ENCODE data around the gene JCAD.

The JCAD gene

GRCh38 chr10:30028006-30028737, 31.2 kb downstream of the JCAD start:
- TF ChIP-seq REST (IDR thresholded peaks at IDR 0.05; ENCODE audit: insufficient read depth in 1 of 2, low read depth in 2 of 2, low read length in 2 of 2) (no peak), TAF1 (IDR thresholded peaks at IDR 0.05; ENCODE audit: borderline replicate concordance, insufficient read depth, low read length) (no peak), FOXP2 (optimal IDR thresholded peaks at IDR 0.05; ENCODE audit: borderline replicate concordance, extremely low read depth, extremely low read length, insufficient read depth) (no peak), SIN3A (IDR thresholded peaks at IDR 0.05; ENCODE audit: borderline replicate concordance, insufficient read depth, low read length) (no peak), POLR2AphosphoS5 (IDR thresholded peaks at IDR 0.05; ENCODE audit: low read depth, low read length) (no peak)

- no peak for TF ChIP-seq TAF1 (IDR thresholded peaks at IDR 0.05; ENCODE audit: borderline replicate concordance, insufficient read depth, low read length)
- peak; percentile 46 for TF ChIP-seq FOXP2 (optimal IDR thresholded peaks at IDR 0.05; ENCODE audit: borderline replicate concordance, extremely low read depth, extremely low read length, insufficient read depth)
Observed at GRCh38 chr10:30027057-30028005, 32.1 kb downstream of the JCAD start.

- TF ChIP-seq POLR2AphosphoS5 (IDR thresholded peaks at IDR 0.05; ENCODE audit: low read depth, low read length) (no peak), SIN3A (IDR thresholded peaks at IDR 0.05; ENCODE audit: borderline replicate concordance, insufficient read depth, low read length) (no peak), FOXP2 (optimal IDR thresholded peaks at IDR 0.05; ENCODE audit: borderline replicate concordance, extremely low read depth, extremely low read length, insufficient read depth) (no peak), TAF1 (IDR thresholded peaks at IDR 0.05; ENCODE audit: borderline replicate concordance, insufficient read depth, low read length) (no peak), REST (IDR thresholded peaks at IDR 0.05; ENCODE audit: insufficient read depth in 1 of 2, low read depth in 2 of 2, low read length in 2 of 2) (no peak)
Observed at GRCh38 chr10:30026578-30026977, 32.8 kb downstream of the JCAD start.

GRCh38 chr10:30026080-30026479, 33.3 kb downstream of the JCAD start:
- TF ChIP-seq REST (IDR thresholded peaks at IDR 0.05; ENCODE audit: insufficient read depth in 1 of 2, low read depth in 2 of 2, low read length in 2 of 2) (no peak), TAF1 (IDR thresholded peaks at IDR 0.05; ENCODE audit: borderline replicate concordance, insufficient read depth, low read length) (no peak), SIN3A (IDR thresholded peaks at IDR 0.05; ENCODE audit: borderline replicate concordance, insufficient read depth, low read length) (no peak), POLR2AphosphoS5 (IDR thresholded peaks at IDR 0.05; ENCODE audit: low read depth, low read length) (no peak), FOXP2 (optimal IDR thresholded peaks at IDR 0.05; ENCODE audit: borderline replicate concordance, extremely low read depth, extremely low read length, insufficient read depth) (no peak)

GRCh38 chr10:30022590-30022989, 36.8 kb downstream of the JCAD start:
- no peak for TF ChIP-seq FOXP2 (optimal IDR thresholded peaks at IDR 0.05; ENCODE audit: borderline replicate concordance, extremely low read depth, extremely low read length, insufficient read depth)
- no peak for TF ChIP-seq POLR2AphosphoS5 (IDR thresholded peaks at IDR 0.05; ENCODE audit: low read depth, low read length)
- no peak for TF ChIP-seq TAF1 (IDR thresholded peaks at IDR 0.05; ENCODE audit: borderline replicate concordance, insufficient read depth, low read length)
- TF ChIP-seq SIN3A (IDR thresholded peaks at IDR 0.05; ENCODE audit: borderline replicate concordance, insufficient read depth, low read length): no peak
- TF ChIP-seq REST (IDR thresholded peaks at IDR 0.05; ENCODE audit: insufficient read depth in 1 of 2, low read depth in 2 of 2, low read length in 2 of 2): no peak
